Measurements from ENCODE around the gene TRIM2. TPM values are rescaled to one million over a fixed set of nuclear protein-coding genes. Genes with fewer than 3 reads are reported as not detected.

Gene TRIM2
- total RNA-seq, 1 donor from 2014 or later: 40.8 TPM

GRCh38 chr4:153335665-153336064 lies 131.4 kb downstream of the TRIM2 start:
- no peak for DNase-seq (ENCODE audit: low read depth)
- no peak overlapping the region for H3K4me3 ChIP-seq (ENCODE audit: low read depth, low read length)

GRCh38 chr4:153337686-153338085 lies 133.4 kb downstream of the TRIM2 start:
- H3K4me3 ChIP-seq (ENCODE audit: low read depth, low read length): no peak overlapping the region
- TF ChIP-seq, protein P1, sequence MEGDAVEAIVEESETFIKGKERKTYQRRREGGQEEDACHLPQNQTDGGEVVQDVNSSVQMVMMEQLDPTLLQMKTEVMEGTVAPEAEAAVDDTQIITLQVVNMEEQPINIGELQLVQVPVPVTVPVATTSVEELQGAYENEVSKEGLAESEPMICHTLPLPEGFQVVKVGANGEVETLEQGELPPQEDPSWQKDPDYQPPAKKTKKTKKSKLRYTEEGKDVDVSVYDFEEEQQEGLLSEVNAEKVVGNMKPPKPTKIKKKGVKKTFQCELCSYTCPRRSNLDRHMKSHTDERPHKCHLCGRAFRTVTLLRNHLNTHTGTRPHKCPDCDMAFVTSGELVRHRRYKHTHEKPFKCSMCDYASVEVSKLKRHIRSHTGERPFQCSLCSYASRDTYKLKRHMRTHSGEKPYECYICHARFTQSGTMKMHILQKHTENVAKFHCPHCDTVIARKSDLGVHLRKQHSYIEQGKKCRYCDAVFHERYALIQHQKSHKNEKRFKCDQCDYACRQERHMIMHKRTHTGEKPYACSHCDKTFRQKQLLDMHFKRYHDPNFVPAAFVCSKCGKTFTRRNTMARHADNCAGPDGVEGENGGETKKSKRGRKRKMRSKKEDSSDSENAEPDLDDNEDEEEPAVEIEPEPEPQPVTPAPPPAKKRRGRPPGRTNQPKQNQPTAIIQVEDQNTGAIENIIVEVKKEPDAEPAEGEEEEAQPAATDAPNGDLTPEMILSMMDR (conservative IDR thresholded peaks at IDR 0.05; ENCODE audit: low read depth, low read length): no peak
- DNase-seq (ENCODE audit: low read depth): no peak

More at GRCh38 chr4:153335665-153336064, 131.4 kb downstream of the TRIM2 start:
- TF ChIP-seq, protein P1 (conservative IDR thresholded peaks at IDR 0.05; ENCODE audit: low read depth, low read length): no peak

DNA sequence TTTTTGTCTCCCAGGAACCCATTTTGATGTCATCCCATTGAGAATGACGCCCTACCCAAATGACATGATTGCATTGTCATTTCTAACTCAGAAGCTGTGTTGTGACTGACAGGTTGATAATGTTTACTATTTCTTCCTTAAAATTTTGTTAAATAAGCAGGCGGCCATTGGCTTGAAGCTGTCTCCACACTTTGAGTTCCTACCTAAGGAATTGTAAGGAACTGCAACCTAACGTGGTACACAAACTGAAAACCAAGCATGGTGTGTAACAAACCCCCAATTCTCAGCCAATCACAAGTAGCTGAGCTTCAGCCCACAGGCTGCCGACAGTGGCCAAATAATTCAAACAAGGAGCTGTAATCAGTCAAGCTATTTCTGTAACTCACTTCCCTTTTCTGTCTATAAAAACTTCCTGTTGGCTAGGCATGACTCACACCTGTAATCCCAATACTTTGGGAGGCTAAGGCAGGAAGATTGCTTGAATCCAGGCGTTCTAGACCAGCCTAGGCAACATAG lies 137.4 kb downstream of the TRIM2 start:
- TF ChIP-seq, protein P1 (conservative IDR thresholded peaks at IDR 0.05; ENCODE audit: low read depth, low read length): no peak
- H3K4me3 ChIP-seq (ENCODE audit: low read depth, low read length): no peak overlapping the region
- DNase-seq (ENCODE audit: low read depth): no peak

DNA sequence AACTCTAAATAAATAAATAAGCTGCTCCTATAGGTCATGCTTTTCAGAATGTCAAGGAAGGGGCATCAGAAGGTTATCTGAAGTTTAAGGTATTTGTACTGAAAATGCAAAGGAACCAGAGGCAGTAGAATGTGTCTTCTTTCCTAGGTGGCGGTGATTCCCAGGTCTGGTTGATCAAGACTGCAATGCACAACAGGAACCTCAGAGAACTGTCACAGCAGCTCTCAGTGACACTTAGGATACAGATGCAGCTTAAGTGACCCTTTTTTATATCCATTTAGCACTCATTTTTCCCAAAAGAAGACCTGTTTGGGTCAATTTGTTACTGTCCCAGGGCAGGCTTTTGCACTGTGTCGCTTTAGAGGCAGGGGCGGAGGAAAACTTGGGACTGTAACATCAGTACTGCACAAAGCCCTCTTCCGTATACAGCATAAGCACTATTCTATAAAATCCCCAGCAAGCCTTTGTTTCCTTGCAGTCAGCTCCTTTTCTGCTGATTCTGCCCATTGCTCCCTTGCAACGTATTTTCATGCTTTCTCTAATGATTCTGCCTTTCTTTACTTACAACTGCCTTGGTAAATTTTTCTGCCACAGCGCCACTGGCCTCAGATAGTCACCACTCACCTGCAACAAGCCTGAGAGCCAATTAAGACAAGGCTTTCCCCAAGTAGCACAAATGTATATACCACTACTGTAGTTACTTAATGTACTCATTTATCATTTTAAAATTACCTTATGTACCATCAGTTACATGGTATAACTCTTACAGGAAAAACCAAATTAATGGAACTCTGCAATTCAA lies 138.7 kb downstream of the TRIM2 start:
- TF ChIP-seq, protein P1 (conservative IDR thresholded peaks at IDR 0.05; ENCODE audit: low read depth, low read length): no peak
- no peak overlapping the region for H3K4me3 ChIP-seq (ENCODE audit: low read depth, low read length)
- no peak for DNase-seq (ENCODE audit: low read depth)

DNA sequence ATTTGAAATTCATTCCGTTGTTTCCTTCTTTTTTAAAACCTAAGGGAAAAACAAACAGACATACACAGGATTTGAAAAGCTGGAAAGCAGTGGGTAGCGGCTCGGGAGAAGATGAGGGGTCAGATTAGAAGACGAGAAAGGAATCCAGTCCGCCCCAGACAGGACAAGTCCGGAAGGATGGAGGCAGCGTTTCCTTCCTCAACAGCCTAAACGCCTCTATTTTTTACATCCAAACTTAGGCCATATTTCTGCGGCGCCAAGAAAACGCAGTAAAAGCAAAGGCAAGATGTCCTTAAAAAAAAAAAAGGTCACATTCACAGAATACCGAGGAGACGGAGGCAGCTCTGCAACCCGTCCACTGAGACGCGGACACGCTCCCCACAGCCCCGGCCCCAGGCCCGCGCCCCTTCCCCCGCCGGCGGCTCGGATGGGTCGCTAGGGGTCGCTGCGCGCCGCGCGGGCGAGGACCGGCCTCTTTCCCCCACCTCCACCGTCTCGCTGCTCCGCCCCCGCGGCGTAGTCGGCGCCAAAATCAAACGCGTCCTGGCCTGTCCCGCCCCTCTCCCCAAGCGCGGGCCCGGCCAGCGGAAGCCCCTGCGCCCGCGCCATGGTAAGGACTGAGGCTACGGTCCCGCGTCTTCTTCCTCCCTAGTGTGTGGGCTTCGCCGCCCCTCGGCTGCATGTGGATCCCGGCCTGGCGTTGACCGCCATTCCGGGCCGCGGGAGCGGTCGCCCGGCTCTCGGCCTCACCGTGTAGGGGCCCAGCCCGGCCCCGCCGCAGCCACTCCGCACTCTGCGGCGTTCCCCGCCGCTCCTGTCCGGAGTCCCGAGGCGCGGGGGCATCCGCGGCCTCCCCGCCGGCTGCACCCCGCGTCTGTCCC lies 140.1 kb downstream of the TRIM2 start, which contains the start of gene MND1:
Gene MND1, plus strand, starts transcription at position 558 of the 881 bp plus-strand sequence. Its CDS starts 50 bp downstream, at position 608.
- DNase-seq (ENCODE audit: low read depth): no peak
- TF ChIP-seq, protein P1 (conservative IDR thresholded peaks at IDR 0.05; ENCODE audit: low read depth, low read length): peak; percentile 85
- H3K4me3 ChIP-seq (ENCODE audit: low read depth, low read length): peak within 1 kb of the TSS; percentile 81

DNA sequence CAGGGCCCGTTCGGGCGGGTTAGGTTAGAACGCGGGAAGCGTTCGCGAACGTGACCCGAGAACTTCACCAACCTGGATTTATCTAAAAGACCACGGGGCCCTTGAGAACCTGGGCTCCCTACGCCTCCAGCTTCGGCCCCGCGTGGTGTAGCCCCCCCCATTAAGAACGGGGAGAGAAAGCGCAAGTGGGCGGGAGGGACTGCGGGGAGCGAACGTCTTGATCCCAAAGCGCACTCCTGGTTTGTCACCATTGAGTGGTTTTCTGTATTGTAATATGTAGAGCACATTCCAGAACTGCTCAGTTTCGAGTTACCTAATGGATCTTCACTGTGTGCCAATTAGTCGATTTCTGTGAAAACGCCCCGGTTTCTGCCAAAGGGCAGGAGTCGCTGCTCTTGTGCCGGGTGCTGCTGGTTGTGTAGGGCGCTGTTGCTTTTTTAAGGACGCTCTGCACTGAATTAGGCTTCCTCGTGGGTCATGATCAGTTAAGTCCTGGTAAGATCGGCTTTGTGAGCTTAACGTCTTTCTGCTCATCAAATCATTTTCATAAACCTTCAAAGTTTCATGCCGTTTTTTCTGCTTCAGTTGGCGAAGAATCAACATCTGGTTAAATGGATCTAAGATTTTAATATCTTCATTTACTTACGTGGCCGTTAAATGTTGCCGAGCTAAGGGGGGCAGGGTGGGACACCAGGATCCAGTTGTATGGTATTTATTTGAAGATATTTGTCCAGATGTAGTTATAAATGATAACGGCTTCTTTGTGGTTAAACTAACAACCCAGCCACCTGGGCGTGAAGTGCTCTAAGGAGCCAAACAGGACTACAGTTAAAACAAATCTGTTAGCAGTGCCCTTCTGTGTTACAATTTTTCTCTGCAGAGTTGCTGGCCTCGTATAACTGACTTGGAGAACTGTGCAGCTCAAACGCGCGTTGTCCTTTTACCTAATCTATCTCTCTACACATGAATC lies 141.1 kb downstream of the TRIM2 start:
- H3K4me3 ChIP-seq (ENCODE audit: low read depth, low read length): peak overlapping the region; percentile 81
- TF ChIP-seq, protein P1 (conservative IDR thresholded peaks at IDR 0.05; ENCODE audit: low read depth, low read length): peak; percentile 26
- DNase-seq (ENCODE audit: low read depth): no peak
